Renal pelvis (tissue), 4 donors: Measurements from ENCODE around the gene KLRC1. TPM values are rescaled to one million over a fixed set of nuclear protein-coding genes. Genes with fewer than 3 reads are reported as not detected.
"Not testable (repeated sequence)": the region's sequence is repeated elsewhere in the genome, so short reads cannot be mapped to it uniquely, and the experiment has no call there.

ENCODE experiments used
- DNase-seq: peaks from one replicate; pipeline ENCODE4 v3.0.0-alpha.2; 2013
- polyA plus RNA-seq, 3 donors: library from polyadenylated mRNA; unstranded; fragments of 120-200 nt; gene quantifications; one replicate each; pipeline ENCODE4 v1.2.1, GENCODE V29; 2013; ENCODE audit not compliant: insufficient read length in 3 of 3

KLRC1 gene
- polyA plus RNA-seq, 3 donors, result 0.64 to 0.84 (median 0.78) TPM

- DNase-seq, result not testable (repeated sequence)
Observed at GRCh38 chr12:10424260-10424899, 28.8 kb downstream of the KLRC1 start.

DNA sequence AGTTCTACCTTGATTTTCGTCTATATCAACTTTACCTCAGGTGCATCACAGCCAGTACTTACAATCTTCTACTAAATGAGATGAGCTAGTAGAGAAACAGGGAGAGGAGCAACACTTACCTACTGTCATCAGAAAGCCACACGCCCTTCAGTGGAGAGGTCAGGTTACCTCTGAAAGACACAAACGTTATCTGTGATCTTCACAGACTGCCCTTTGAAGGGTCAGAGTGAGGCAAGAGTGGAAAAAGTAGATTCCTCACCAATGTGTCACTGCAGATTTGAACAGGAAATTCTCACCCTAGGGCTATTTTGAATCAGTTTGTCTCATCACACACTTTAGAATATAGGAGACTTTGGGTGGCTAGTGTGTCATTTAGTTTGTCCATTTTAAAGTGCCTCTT is 31.0 kb downstream of the KLRC1 start:
- not testable (repeated sequence) for DNase-seq

- not testable (repeated sequence) for DNase-seq
Observed at GRCh38 chr12:10420334-10420733, 32.8 kb downstream of the KLRC1 start, which contains the start of gene KLRC3. Gene KLRC3 (minus strand): TSS chr12:10420595. CDS start chr12:10420550, 45 bp downstream.

GRCh38 chr12:10409392-10409791 is 43.8 kb downstream of the KLRC1 start, which contains the start of gene KLRC4:
Gene KLRC4 (minus strand): TSS chr12:10409757. CDS start chr12:10409575, 182 bp downstream.
- no peak for DNase-seq

DNA sequence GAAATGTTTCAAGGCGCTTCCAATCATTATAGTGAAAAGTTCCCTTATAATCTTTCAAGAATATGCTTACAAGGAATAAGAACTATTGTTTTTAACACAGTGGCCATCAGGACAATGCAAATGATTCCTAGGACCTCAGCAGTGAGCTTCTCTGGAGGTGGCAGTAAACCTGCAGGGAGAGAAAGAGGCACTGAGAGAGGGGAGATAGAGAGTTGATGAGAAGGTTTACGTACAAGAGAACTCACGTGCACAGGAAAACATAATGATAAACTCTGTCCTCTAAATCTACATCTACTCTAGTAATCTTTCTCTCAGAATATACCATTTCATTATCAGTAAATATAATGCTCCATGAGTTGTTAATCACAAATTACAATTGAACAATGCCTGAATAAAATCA is 44.3 kb downstream of the KLRC1 start:
- DNase-seq, result no peak

- no peak for DNase-seq
Observed at GRCh38 chr12:10406725-10407124, 46.5 kb downstream of the KLRC1 start.

- no peak for DNase-seq
Observed at GRCh38 chr12:10405294-10405693, 47.9 kb downstream of the KLRC1 start.

- no peak for DNase-seq
Observed at GRCh38 chr12:10404798-10405197, 48.4 kb downstream of the KLRC1 start.

DNA sequence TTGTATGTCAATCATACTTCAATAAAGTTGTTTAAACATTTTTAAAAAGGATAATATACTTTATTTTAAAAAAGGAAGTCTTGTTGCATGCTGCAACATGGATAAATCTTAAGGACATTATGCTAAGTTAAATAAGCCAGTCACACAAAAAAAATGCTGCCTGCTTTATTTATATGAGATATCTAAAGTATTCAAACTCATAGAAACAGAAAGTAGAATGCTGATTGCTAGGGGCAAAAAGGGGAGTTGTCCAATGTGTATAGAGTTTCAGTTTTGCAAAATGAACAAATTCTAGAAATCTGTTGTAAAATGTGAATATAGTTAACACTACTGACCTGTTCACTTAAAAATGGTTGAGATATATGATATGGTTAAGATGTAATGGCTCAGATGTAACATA is 52.3 kb downstream of the KLRC1 start:
- DNase-seq, result no peak

DNA sequence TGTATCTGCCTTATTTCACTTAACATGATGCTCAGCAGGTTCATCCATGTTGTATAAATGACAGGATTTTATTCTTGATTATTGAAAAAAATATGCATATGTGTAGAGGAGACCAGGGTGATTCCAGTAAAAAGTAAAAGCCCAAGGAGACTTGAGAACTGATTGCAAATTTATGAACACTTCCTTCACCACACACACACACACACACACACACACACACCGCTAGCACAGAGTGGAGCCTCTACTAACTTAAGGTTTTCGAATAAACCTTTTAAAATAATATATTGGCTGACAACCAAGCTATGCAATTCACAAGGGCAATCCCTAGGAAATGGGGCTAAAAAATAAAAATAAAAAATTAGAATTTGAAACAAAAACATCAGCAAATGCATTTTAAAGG is 55.0 kb downstream of the KLRC1 start:
- no peak for DNase-seq

DNA sequence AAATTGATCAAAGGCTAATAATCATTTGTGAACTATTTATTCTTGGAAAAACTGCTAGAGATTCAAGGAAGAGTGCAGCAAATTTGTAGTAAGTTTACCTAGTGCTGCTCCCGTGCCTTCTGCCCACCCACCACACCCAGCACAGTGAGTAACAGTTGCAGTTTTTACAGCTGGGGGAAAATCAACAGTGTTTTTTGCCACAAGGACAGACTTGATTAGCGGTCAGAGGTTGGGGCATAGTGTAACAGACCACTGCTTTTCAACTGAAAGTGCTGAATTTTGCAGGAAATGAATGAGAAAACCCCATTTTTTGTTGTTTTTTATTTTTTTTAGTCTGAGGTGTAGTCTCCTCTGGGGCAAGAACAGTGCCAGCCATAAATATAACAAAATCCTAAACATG is 55.9 kb downstream of the KLRC1 start:
- no peak for DNase-seq

DNA sequence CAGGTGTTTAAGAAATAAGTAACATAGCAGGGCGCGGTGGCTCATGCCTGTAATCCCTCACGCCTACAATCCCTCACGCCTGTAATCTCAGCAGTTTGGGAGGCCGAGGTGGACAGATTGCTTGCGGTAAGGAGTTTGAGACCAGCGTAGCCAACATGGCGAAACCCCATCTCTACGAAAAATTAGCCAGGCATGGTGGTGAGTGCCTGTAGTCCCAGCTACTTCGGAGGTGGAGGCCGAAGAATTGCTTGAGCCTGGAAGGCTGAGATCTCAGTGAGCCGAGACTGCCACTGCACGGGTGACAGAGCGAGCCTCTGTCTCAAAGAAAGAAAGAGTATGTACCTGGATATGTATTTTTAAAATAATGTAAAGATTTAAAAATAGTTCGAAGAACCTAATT is 57.0 kb downstream of the KLRC1 start:
- not testable (repeated sequence) for DNase-seq

Other genes starting within 250 kb of the KLRC1 start
- gene GABARAPL1, start 240.5 kb downstream of the KLRC1 start, polyA plus RNA-seq, result 10 to 100 TPM; 60.9 to 80.7 (median 72.0) TPM
- gene KLRD1, start 145.5 kb downstream of the KLRC1 start, polyA plus RNA-seq, result under 1 TPM; 0.24 to 0.65 (median 0.47) TPM
- 1 to 10 TPM in 1 of 3 donors, under 1 TPM in 2; 0.53 to 1.2 (median 0.97) TPM for gene KLRK1, start 63.3 kb downstream of the KLRC1 start, polyA plus RNA-seq
- not detected for gene KLRC4, start 43.6 kb downstream of the KLRC1 start, polyA plus RNA-seq
- gene KLRC3, start 32.8 kb downstream of the KLRC1 start, polyA plus RNA-seq, result under 1 TPM in 1 of 3 donors, not detected in 2; 0.25 TPM
- under 1 TPM in 1 of 3 donors, not detected in 2; 0.31 TPM for gene KLRC2, start 17.4 kb downstream of the KLRC1 start, polyA plus RNA-seq
- 1 to 10 TPM in 2 of 3 donors, under 1 TPM in 1; 0.60 to 1.3 (median 1.3) TPM for gene EIF2S3B, start 52.5 kb upstream of the KLRC1 start, polyA plus RNA-seq
- 10 to 100 TPM; 36.4 to 43.2 (median 41.1) TPM for gene MAGOHB, start 160.2 kb upstream of the KLRC1 start, polyA plus RNA-seq
- gene STYK1, start 220.7 kb upstream of the KLRC1 start, polyA plus RNA-seq, result 1 to 10 TPM in 2 of 3 donors, under 1 TPM in 1; 0.67 to 1.8 (median 1.1) TPM